Liver (tissue), 3 donors: ENCODE data around the gene SCUBE3.

Source experiments
- ATF3 ChIP-seq: IDR thresholded peaks from 2 replicates; pipeline ENCODE4 v1.6.1; 2016; ENCODE audit warnings: antibody characterized with exemption
- FOXA2 ChIP-seq: IDR thresholded peaks from 2 replicates; pipeline ENCODE4 v1.6.1; 2016; ENCODE audit warnings: antibody characterized with exemption
- GABPA ChIP-seq, 2 donors: IDR thresholded peaks in 1 of 2; conservative IDR thresholded peaks in 1 of 2; 2 replicates each; pipeline ENCODE4 v1.6.1; 2016; ENCODE audit warnings: antibody characterized with exemption in 2 of 2, mild to moderate bottlenecking in 1 of 2, moderate library complexity in 1 of 2
- HNF4G ChIP-seq: IDR thresholded peaks from 2 replicates; pipeline ENCODE4 v1.6.1; 2016; ENCODE audit warnings: antibody characterized with exemption
- JUND ChIP-seq, 2 donors: IDR thresholded peaks; 2 replicates each; pipeline ENCODE4 v1.6.1; 2016; ENCODE audit warnings: antibody characterized with exemption in 2 of 2
- NR2F2 ChIP-seq: IDR thresholded peaks from 2 replicates; pipeline ENCODE4 v1.6.1; 2016; ENCODE audit warnings: antibody characterized with exemption
- RAD21 ChIP-seq, 2 donors: IDR thresholded peaks; 2 replicates each; pipeline ENCODE4 v1.6.1; 2016; ENCODE audit warnings: antibody characterized with exemption in 2 of 2, mild to moderate bottlenecking in 2 of 2
- RXRA ChIP-seq, 2 donors: IDR thresholded peaks; 2 replicates each; pipeline ENCODE4 v1.6.1; 2017 to 2018; ENCODE audit warnings: antibody characterized with exemption in 2 of 2, mild to moderate bottlenecking in 1 of 2
- TAF1 ChIP-seq: conservative IDR thresholded peaks from 2 replicates; pipeline ENCODE4 v1.6.1; 2016; ENCODE audit warnings: antibody characterized with exemption, mild to moderate bottlenecking
- YY1 ChIP-seq: IDR thresholded peaks from 2 replicates; pipeline ENCODE4 v1.6.1; 2016; ENCODE audit warnings: antibody characterized with exemption, mild to moderate bottlenecking
- TF ChIP-seq, protein P1 (sequence below): IDR thresholded peaks from 2 replicates; pipeline ENCODE4 v1.6.1; 2016; ENCODE audit warnings: antibody characterized with exemption
- TF ChIP-seq, protein P2 (sequence below): fragments of 150-350 bp; IDR thresholded peaks from 2 replicates; pipeline ENCODE4 v1.5.1; 2017; ENCODE audit warnings: improper control_type of control experiment, low read depth, low read length; ENCODE audit not compliant: missing input control
- TF ChIP-seq, protein P3 (sequence below): IDR thresholded peaks from 2 replicates; pipeline ENCODE4 v1.6.1; 2016; ENCODE audit warnings: antibody characterized with exemption, mild to moderate bottlenecking
- donor health status: healthy.
- donor health status: healthy.

DNA sequence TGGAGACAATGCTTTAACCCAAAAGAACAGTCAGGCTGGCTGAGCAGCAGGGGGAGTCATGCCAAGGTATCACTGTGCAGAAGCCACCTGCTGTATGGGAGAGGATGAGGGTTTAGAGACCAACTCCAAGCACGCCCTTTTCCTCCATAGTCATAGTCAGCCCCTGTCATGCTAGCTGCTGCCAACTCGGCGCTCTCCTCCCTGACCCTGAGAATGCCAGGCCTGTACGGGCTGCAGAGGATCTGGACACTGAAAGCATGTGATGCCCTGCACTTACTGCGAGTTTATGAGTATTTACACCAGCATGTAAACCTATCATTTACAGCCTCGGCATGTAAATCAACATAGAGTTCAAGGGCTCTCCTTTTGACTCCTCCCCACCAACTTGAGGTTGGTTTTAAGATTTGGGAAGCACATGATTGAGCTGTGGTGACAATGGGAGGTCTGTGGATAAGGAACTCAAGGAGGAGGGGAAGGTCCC, 11.7 kb upstream of the SCUBE3 start:
- TF ChIP-seq, protein P1, sequence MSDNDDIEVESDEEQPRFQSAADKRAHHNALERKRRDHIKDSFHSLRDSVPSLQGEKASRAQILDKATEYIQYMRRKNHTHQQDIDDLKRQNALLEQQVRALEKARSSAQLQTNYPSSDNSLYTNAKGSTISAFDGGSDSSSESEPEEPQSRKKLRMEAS, result no peak
- TF ChIP-seq, protein P2, sequence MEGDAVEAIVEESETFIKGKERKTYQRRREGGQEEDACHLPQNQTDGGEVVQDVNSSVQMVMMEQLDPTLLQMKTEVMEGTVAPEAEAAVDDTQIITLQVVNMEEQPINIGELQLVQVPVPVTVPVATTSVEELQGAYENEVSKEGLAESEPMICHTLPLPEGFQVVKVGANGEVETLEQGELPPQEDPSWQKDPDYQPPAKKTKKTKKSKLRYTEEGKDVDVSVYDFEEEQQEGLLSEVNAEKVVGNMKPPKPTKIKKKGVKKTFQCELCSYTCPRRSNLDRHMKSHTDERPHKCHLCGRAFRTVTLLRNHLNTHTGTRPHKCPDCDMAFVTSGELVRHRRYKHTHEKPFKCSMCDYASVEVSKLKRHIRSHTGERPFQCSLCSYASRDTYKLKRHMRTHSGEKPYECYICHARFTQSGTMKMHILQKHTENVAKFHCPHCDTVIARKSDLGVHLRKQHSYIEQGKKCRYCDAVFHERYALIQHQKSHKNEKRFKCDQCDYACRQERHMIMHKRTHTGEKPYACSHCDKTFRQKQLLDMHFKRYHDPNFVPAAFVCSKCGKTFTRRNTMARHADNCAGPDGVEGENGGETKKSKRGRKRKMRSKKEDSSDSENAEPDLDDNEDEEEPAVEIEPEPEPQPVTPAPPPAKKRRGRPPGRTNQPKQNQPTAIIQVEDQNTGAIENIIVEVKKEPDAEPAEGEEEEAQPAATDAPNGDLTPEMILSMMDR, result no peak
- no peak for TF ChIP-seq TAF1
- TF ChIP-seq, protein P3, sequence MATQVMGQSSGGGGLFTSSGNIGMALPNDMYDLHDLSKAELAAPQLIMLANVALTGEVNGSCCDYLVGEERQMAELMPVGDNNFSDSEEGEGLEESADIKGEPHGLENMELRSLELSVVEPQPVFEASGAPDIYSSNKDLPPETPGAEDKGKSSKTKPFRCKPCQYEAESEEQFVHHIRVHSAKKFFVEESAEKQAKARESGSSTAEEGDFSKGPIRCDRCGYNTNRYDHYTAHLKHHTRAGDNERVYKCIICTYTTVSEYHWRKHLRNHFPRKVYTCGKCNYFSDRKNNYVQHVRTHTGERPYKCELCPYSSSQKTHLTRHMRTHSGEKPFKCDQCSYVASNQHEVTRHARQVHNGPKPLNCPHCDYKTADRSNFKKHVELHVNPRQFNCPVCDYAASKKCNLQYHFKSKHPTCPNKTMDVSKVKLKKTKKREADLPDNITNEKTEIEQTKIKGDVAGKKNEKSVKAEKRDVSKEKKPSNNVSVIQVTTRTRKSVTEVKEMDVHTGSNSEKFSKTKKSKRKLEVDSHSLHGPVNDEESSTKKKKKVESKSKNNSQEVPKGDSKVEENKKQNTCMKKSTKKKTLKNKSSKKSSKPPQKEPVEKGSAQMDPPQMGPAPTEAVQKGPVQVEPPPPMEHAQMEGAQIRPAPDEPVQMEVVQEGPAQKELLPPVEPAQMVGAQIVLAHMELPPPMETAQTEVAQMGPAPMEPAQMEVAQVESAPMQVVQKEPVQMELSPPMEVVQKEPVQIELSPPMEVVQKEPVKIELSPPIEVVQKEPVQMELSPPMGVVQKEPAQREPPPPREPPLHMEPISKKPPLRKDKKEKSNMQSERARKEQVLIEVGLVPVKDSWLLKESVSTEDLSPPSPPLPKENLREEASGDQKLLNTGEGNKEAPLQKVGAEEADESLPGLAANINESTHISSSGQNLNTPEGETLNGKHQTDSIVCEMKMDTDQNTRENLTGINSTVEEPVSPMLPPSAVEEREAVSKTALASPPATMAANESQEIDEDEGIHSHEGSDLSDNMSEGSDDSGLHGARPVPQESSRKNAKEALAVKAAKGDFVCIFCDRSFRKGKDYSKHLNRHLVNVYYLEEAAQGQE, result no peak
- no peak for TF ChIP-seq RAD21 (IDR thresholded peaks at IDR 0.05)
- TF ChIP-seq JUND (IDR thresholded peaks at IDR 0.05), result no peak
- TF ChIP-seq GABPA (IDR thresholded peaks at IDR 0.05 in 1 of 2, conservative IDR thresholded peaks at IDR 0.05 in 1 of 2), result no peak
- no peak for TF ChIP-seq HNF4G
- no peak for TF ChIP-seq FOXA2
- no peak for TF ChIP-seq RXRA (IDR thresholded peaks at IDR 0.05)
- TF ChIP-seq YY1, result no peak
- no peak for TF ChIP-seq NR2F2
- no peak for TF ChIP-seq ATF3
